HEK293 (cell line): ENCODE results near the gene GABRB2.

Source experiments
- CTCF ChIA-PET: fragments of 350-600 bp; formaldehyde crosslinking; extraction: SDS; loops from one replicate; lab custom pipeline; 2021; ENCODE audit warnings: antibody characterized with exemption; lab: Yijun Ruan, JAX
- POLR2A ChIA-PET: fragments of 300-600 bp; formaldehyde crosslinking; extraction: SDS; loops from one replicate; lab custom pipeline; 2020; ENCODE audit warnings: antibody characterized with exemption, inconsistent platforms; lab: Yijun Ruan, JAX
- H3K27ac ChIP-seq: fragments of 200-500 bp; sonication (Bioruptor generic); 2 replicates; pipeline ENCODE4 v1.5.1; 2014; ENCODE audit warnings: low read depth, low read length, control low read depth, inconsistent platforms; ENCODE audit errors: extremely low read depth
- H3K36me3 ChIP-seq, 2 experiments: fragments of 200-500 bp in 1 of 2; sonication (Bioruptor generic) in 1 of 2; 1 replicate in 1 of 2; 2 replicates in 1 of 2; pipeline ENCODE4 v1.5.1; 2014 to 2017; ENCODE audit warnings: inconsistent platforms in 2 of 2, low read length in 2 of 2; ENCODE audit not compliant: control insufficient read depth in 2 of 2, insufficient read depth in 1 of 2
- H3K4me1 ChIP-seq: fragments of 200-500 bp; sonication (Bioruptor generic); 2 replicates; pipeline ENCODE4 v1.5.1; 2014; ENCODE audit warnings: mild to moderate bottlenecking, low read length, inconsistent platforms; ENCODE audit not compliant: control insufficient read depth, insufficient read depth
- H3K4me3 ChIP-seq: 2 replicates; pipeline ENCODE4 v1.5.1; 2011; ENCODE audit warnings: low read depth, mild to moderate bottlenecking, control low read depth, low read length, moderate library complexity
- H3K9me3 ChIP-seq: fragments of 200-500 bp; sonication (Bioruptor generic); 2 replicates; pipeline ENCODE4 v1.5.1; 2014; ENCODE audit warnings: low read depth, low read length, inconsistent platforms; ENCODE audit not compliant: control insufficient read depth, insufficient read depth
- EGR2 ChIP-seq: fragments of 450-650 bp; formaldehyde crosslinking; IDR thresholded peaks from 2 replicates; pipeline ENCODE4 v1.5.1; 2016; ENCODE audit warnings: low read depth, missing biosample characterization, missing genetic modification characterization
- HOXA7 ChIP-seq: sonication (generic); formaldehyde crosslinking; IDR thresholded peaks from 2 replicates; pipeline ENCODE4 v1.8.1; 2022; ENCODE audit warnings: missing genetic modification reagents, borderline replicate concordance
- ZFP3 ChIP-seq: fragments of 450-650 bp; formaldehyde crosslinking; IDR thresholded peaks from 2 replicates; pipeline ENCODE4 v1.5.1; 2016; ENCODE audit warnings: low read depth, missing biosample characterization, missing genetic modification characterization
- ZNF114 ChIP-seq: fragments of 450-650 bp; formaldehyde crosslinking; IDR thresholded peaks from 2 replicates; pipeline ENCODE4 v1.5.0; 2017; ENCODE audit warnings: missing biosample characterization, missing genetic modification characterization
- ZNF211 ChIP-seq: fragments of 450-650 bp; formaldehyde crosslinking; IDR thresholded peaks from 2 replicates; pipeline ENCODE4 v1.5.1; 2016; ENCODE audit warnings: low read depth, missing biosample characterization, missing genetic modification characterization
- ZNF324 ChIP-seq: fragments of 450-650 bp; formaldehyde crosslinking; IDR thresholded peaks from 2 replicates; pipeline ENCODE4 v1.5.1; 2016; ENCODE audit warnings: missing biosample characterization, missing genetic modification characterization
- ZNF341 ChIP-seq: fragments of 450-650 bp; formaldehyde crosslinking; IDR thresholded peaks from 2 replicates; pipeline ENCODE4; 2016; ENCODE audit warnings: low read depth, missing biosample characterization, missing genetic modification characterization
- ZNF404 ChIP-seq: fragments of 450-650 bp; formaldehyde crosslinking; IDR thresholded peaks from 2 replicates; pipeline ENCODE4 v1.5.1; 2017; ENCODE audit warnings: missing biosample characterization, missing genetic modification characterization
- ZNF416 ChIP-seq: fragments of 450-650 bp; formaldehyde crosslinking; IDR thresholded peaks from 2 replicates; pipeline ENCODE4 v1.5.1; 2016; ENCODE audit warnings: missing biosample characterization, missing genetic modification characterization
- ZNF518A ChIP-seq: fragments of 450-650 bp; formaldehyde crosslinking; conservative IDR thresholded peaks from 2 replicates; pipeline ENCODE4 v1.5.1; 2016; ENCODE audit warnings: low read depth, missing biosample characterization, missing genetic modification characterization
- ZNF664 ChIP-seq: fragments of 450-650 bp; formaldehyde crosslinking; IDR thresholded peaks from 2 replicates; pipeline ENCODE4 v1.5.1; 2016; ENCODE audit warnings: missing biosample characterization, missing genetic modification characterization
- ZNF701 ChIP-seq: fragments of 450-650 bp; formaldehyde crosslinking; IDR thresholded peaks from 2 replicates; pipeline ENCODE4 v1.5.1; 2016; ENCODE audit warnings: missing biosample characterization, missing genetic modification characterization
- ZNF747 ChIP-seq: fragments of 450-650 bp; formaldehyde crosslinking; IDR thresholded peaks from 2 replicates; pipeline ENCODE4 v1.5.1; 2016; ENCODE audit warnings: missing biosample characterization, missing genetic modification characterization
- ZNF776 ChIP-seq: fragments of 450-650 bp; formaldehyde crosslinking; IDR thresholded peaks from 2 replicates; pipeline ENCODE4 v1.5.0; 2017; ENCODE audit warnings: missing biosample characterization, missing genetic modification characterization, borderline replicate concordance
- TF ChIP-seq, protein P1 (sequence below): fragments of 450-650 bp; formaldehyde crosslinking; IDR thresholded peaks from 2 replicates; pipeline ENCODE4 v1.5.1; 2017; ENCODE audit warnings: missing biosample characterization, missing genetic modification characterization
- TF ChIP-seq, protein P2 (sequence below): fragments of 450-650 bp; formaldehyde crosslinking; IDR thresholded peaks from 2 replicates; pipeline ENCODE4 v1.5.1; 2016; ENCODE audit warnings: missing biosample characterization, missing genetic modification characterization

Gene GABRB2

GRCh38 chr5:161287436-161287835 is 259.1 kb downstream of the GABRB2 start:
- H3K36me3 ChIP-seq: no peaks in the 10 kb centered on the region
- no peak for TF ChIP-seq ZNF701 (tag by site-specific recombination)
- no peaks in the 10 kb centered on the region for H3K9me3 ChIP-seq
- no peaks in the 10 kb centered on the region for H3K4me1 ChIP-seq
- POLR2A ChIA-PET: no interaction called here
- no peak overlapping the region for H3K27ac ChIP-seq
- CTCF ChIA-PET: no interaction called here
- no peak overlapping the region for H3K4me3 ChIP-seq

DNA sequence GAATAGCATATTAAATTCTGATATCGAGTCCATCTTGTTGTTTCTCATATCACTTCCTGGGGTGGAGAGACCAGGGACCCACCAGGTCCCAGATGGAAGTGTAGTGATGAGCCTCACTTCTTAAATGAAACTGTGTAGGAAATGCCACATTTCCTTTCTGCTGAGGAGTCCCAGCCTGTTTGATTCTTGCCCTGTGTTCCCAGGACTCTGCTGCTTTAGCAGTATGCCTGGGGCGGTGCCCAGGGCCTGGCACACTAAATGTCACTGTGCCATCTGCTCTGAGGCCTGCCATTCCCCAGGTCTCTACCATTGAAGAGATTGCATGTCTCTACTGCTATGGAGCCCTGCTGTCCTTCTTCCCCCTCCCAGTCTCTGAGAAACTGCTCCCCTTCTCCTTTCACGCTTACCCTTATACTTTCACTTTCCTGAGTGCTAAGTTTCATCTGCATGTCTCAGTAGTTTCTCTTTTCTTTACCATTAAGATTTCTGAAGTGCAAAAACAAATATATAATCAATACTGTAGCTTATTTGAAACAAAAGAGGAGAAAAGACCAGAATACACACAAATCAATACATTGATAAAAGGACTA is 260.4 kb downstream of the GABRB2 start:
- TF ChIP-seq ZFP3 (tag by site-specific recombination) (no peak), ZNF324 (tag by site-specific recombination) (no peak), ZNF114 (tag by site-specific recombination) (no peak), ZNF416 (no peak), ZNF747 (tag by site-specific recombination) (no peak), ZNF776 (tag by site-specific recombination) (no peak), EGR2 (tag by site-specific recombination) (no peak), ZNF404 (tag by site-specific recombination) (no peak), ZNF518A (no peak), ZNF341 (tag by site-specific recombination) (no peak), ZNF664 (no peak), ZNF211 (tag by site-specific recombination) (no peak), HOXA7 (no peak)
- TF ChIP-seq, protein P1, sequence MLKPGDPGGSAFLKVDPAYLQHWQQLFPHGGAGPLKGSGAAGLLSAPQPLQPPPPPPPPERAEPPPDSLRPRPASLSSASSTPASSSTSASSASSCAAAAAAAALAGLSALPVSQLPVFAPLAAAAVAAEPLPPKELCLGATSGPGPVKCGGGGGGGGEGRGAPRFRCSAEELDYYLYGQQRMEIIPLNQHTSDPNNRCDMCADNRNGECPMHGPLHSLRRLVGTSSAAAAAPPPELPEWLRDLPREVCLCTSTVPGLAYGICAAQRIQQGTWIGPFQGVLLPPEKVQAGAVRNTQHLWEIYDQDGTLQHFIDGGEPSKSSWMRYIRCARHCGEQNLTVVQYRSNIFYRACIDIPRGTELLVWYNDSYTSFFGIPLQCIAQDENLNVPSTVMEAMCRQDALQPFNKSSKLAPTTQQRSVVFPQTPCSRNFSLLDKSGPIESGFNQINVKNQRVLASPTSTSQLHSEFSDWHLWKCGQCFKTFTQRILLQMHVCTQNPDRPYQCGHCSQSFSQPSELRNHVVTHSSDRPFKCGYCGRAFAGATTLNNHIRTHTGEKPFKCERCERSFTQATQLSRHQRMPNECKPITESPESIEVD (tag by site-specific recombination): no peak
- TF ChIP-seq, protein P2, sequence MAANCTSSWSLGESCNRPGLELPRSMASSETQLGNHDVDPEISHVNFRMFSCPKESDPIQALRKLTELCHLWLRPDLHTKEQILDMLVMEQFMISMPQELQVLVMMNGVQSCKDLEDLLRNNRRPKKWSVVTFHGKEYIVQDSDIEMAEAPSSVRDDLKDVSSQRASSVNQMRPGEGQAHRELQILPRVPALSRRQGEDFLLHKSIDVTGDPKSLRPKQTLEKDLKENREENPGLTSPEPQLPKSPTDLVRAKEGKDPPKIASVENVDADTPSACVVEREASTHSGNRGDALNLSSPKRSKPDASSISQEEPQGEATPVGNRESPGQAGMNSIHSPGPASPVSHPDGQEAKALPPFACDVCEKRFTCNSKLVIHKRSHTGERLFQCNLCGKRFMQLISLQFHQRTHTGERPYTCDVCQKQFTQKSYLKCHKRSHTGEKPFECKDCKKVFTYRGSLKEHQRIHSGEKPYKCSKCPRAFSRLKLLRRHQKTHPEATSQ: no peak
- no peaks in the 10 kb centered on the region for H3K36me3 ChIP-seq
- POLR2A ChIA-PET: no interaction called here
- H3K4me3 ChIP-seq: no peak overlapping the region
- H3K27ac ChIP-seq: no peak overlapping the region
- no peaks in the 10 kb centered on the region for H3K4me1 ChIP-seq
- CTCF ChIA-PET: no interaction called here
- no peaks in the 10 kb centered on the region for H3K9me3 ChIP-seq
